Uterine smooth muscle cell (primary cell): ENCODE results near the gene ELOVL2. TPM values are rescaled to one million over a fixed set of nuclear protein-coding genes. Genes with fewer than 3 reads are reported as not detected.

Experiments used
- total RNA-seq: library from RNA; depleted of rRNA; stranded (reverse); fragments of >200 nt; gene quantifications from 2 replicates; pipeline ENCODE4 v1.2.3, GENCODE V29; 2014

The ELOVL2 gene
- total RNA-seq, result 0.11 TPM in 1 of 2 replicates, not detected in the other

GRCh38 chr6:11043961-11044711 lies at the start of gene ELOVL2:
Gene ELOVL2, minus strand, starts transcription at chr6:11044305. Its CDS starts 75 bp downstream, at chr6:11044230.

Other genes starting within 250 kb of the ELOVL2 start
- gene MAK, start 205.8 kb downstream of the ELOVL2 start, total RNA-seq, result not detected in 2 replicates
- gene GCM2, start 162.3 kb downstream of the ELOVL2 start, total RNA-seq, result not detected in 2 replicates
- not detected in 2 replicates for gene SYCP2L, start 157.3 kb downstream of the ELOVL2 start, total RNA-seq
- 5.6 and 7.2 TPM in 2 replicates for gene SMIM13, start 49.5 kb upstream of the ELOVL2 start, total RNA-seq
- under 0.01 and 0.12 TPM in 2 replicates for gene ERVFRD-1, start 67.4 kb upstream of the ELOVL2 start, total RNA-seq
- 0.33 and 1.2 TPM in 2 replicates for gene NEDD9, start 188.4 kb upstream of the ELOVL2 start, total RNA-seq